CD4-positive, alpha-beta T cell treated with Interleukin-10 for 1 hour (primary cell): Measurements from ENCODE around the gene OTOS.

Experiments
- DNase-seq: peaks from one replicate; pipeline ENCODE4 v3.0.0-alpha.2; 2020

OTOS gene

DNA sequence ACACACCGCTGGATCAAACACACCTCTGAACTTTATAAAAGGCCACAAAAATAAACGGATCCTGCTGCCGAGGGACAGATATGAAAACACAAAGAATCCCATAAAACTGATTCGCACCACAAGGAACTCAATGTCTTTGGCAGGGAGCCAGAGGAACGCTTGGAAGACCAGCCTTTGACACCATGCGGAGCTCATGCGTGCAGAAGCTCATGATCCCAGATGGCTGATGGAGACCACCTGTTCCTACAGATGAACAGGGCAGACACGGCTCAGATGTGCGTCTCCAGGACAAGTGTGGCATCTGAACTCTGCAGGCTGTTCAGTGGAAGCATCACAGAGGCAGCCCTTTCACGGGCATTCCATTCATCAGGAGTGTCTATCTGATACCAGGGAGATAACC, 29.2 kb downstream of the OTOS start:
- DNase-seq, result no peak

DNA sequence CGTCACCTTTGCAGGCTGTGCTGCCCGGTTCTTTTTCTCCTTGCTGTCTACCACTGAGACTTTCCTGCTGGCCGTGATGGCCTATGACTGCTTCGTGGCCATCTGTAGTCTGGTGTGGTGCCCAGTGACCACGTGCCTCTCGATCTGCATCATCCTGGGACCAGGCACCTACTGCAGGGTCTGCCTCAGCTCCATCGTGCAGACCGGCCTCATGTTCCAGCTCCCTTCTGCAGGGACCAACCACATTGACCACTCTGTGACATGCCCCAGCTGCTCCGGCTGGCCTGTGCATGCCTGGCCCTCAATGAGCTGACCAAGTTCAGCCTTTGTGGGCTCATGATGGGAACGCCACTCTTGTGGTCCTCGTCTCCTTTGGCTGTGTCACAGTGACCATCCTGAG, 31.1 kb downstream of the OTOS start:
- no peak for DNase-seq

DNA sequence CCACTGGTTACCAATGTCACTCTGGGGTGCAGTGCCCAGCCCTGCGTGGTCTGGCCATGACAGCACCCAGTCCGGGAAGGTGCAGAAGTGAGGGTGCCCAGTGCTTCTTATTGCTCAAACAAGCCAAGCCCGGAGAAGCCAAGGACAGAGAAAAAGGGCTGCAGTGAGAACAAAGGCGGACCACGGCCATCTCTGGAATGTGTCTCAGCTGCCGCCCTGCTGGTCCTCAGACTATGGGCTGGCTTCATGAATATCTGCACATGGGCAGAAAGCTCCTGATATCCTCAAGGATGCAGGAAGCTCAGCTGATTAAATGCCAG, 33.0 kb downstream of the OTOS start:
- DNase-seq, result no peak

DNA sequence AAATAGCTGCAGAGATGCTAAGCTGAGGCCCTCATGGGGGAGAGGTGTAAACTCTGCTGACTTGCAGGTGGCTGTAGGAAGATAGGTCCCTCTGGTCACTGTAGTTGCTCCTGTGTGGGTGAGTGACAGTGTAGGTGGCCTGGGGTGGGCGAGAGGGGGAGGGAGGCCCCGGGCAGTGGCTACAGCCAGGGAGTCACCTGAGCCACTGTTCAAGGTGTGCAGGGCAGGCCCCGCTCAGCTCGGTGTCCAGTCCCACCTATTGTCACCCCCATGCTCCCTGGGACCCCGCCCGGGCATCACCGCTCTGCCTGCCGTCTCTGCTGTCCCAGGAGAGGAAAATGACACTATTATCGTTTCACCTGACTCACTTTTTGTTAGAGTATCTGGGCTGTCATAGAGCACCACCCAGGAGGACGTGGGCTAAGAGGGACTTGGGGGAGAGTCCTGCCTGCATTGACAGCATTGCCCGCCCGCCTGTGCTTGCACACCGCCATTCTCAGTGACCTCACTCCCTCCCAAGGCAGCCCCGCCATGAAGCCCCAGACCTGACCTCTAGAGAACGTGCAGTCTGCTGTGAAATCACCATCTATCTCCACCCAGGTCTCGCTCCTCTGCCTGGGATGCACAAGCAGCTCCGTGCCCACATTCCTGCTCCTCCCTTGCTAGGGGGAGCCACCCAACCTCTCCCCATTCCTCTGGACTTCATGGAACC, 33.5 kb downstream of the OTOS start:
- DNase-seq, result no peak

DNA sequence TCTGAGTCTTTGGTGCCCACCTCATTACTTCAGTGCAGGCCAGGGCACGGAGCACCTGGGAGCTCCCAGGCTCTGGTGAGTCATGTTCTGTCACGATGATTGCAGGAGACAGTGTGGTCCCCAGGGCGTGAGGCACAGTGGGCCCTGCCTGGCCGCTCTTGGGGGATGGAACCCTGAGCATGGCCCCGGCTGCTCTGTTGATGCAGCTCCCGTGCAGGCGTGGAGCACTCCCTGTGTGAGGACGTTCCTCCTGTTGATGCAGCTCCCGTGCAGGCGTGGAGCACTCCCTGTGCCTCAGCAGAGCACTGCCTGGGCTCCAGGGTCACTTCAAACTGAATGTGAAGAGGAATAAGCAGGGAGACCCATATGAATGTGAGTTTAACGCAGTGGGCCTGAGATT, 34.5 kb downstream of the OTOS start:
- DNase-seq, result no peak

DNA sequence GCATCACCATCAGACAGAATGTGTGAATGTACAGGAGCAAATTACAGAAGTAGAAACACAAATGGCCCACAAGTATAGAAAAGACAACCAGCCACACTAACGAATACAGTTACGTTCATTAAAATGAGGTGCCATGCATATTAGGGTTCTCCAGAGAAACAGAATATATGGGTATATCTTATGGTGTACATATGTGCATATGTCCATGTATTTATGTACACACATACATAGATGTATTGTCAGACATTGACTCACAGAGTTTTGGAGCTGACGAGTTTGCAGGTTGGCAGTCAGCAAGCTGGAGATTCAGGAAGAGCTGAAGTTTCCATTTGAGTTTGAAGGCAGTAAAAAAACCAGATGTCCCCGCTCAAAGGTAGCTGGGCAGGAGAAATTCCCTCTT, 37.3 kb downstream of the OTOS start:
- no peak for DNase-seq

DNA sequence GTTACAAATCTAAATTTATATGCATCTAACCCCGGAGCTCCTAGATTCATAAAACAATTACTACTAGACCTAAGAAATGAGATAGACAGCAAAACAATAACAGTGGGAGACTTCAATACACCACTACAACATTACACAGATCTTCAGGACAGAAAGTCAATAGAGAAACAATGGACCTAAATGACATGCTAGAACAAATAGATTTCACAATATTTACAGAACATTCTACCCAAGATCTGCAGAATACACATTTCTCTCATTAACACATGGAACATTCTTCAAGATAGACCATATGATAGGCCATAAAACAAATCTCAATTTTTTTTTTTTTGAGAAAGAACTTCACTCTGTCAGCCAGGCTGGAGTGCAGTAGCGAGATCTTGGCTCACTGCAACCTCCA, 42.1 kb downstream of the OTOS start:
- DNase-seq, result no peak

DNA sequence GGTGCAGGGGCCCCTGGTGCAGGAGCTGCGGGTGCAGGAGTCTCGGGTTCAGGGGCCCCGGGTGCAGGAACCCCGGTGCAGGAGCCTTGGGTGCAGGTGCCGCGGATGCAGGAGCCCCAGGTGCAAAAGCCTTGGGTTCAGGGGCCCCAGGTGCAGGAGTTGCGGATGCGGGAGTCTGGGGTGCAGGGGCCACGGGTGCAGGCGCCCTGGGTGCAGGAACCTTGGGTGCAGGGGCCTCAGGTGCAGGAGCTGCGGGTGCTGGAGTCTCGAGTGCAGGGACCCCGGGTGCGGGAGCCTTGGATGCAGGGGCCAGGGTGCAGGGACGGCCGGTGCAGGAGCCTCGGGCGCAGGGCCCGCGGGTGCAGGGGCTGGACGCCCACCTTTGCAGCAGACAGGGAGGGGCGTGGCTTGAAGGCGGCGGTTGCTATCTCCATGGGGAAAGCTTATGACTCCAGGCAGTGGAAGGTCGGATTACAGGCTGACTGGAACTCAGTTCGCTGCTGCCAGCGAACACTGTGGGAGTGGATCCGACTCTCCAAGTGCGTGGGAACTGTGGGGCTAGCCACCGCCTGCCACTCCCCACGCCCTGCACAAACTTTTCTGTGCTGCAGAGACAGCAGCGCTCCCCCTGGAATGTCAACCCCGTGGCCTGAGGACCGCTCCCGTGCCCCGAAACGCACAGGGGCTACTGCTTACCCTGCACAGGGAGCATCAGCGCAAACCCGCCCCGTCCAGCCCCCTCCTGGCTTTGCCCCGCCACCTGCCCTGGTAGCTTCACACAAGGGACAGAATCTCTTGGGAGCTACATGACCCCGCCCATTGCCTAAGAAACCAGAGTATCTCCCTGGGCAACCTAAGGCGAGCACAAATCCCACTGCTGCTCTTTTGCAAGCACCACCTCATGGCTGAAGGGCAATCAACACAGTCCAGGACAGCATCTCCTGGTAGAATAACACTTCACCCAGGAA, 44.6 kb downstream of the OTOS start:
- no peak for DNase-seq

DNA sequence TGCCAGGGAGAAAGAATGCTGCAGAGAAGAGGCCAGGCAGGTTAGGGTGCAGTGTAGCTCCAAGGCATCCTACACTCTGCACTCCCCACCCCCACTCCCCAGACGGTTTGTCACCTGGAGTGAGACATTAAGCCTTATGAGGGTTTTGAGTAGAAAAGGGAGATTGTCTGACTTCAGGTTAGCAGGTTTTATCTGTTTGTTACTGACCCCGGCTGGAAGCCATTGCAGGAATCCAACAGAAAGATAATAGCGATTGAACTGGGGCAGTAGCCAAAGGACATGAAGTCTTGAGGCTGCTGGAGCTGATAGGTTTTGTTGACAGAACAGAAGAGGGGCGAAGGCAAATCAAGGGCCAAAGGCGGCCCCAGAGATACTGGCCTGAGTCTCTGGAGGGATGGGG, 51.2 kb downstream of the OTOS start:
- DNase-seq, result no peak
